GM20431 (cell line): ENCODE data around the gene EXOC4.

Experiments used
- in situ Hi-C: fragments of 300-500 bp; cut with MseI, MboI; formaldehyde crosslinking; loops from one replicate; pipeline ENCODE4 v1.15.0; 2020; ENCODE audit warnings: low sequenced_read_pairs; ENCODE audit not compliant: unreplicated experiment

EXOC4 gene

DNA sequence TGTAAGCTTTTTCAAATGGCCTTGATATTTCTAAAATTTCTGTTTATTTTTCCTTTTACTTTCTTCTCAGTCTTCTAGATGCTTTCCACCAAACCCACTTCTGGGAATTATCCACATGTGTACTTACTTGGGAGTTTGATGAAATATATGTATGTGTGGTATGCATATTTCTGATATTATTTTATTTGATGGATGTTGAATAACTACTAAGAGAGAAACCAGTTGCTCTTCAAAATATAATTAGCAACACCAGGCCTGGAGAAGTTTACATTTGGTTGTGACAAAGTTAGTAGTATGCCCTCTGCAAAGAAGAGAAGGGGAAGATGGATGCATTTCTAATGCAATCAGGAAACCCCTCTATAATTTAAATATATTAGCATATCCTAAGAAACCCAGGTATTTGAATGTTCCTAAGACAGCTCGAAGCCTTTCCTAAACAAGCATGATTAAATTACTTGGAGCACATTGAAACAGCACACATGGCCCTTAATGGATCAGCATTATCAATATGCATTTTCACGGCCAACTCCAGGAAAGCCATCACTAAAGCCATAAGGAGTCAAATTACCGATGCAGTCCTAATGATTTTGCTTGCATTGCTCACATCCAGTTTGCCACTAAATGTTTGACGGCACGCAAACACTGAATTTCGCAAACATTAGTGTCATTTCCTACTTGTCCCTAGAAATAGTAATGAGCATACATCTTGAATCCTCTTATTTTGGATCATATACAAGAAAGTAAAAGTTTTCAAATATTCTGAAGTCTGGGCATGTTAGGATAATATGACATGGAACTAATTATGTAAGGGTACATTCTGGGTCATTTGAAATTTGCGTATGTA is 393.8 kb downstream of the EXOC4 start:
- in situ Hi-C loops = no loop called here

DNA sequence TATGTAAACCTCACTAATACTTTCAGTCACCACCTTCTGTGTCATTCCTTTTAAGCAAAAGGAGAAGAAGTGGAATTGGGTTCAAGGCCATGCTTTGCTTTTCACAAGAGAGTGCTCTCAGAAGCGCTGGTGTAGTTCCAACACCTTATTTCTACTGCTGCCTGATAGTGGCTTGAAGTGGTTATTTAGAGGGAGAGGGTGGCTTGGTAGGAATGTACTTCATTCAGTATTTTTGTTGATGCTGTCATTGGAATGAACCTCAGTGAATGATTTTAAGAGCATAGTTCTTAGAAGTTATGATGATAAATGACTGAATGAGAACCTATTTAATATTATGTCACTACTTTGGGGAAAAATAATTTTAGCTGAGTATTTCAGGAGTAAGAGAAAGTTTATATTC is 396.7 kb downstream of the EXOC4 start:
- in situ Hi-C loops = no loop called here

DNA sequence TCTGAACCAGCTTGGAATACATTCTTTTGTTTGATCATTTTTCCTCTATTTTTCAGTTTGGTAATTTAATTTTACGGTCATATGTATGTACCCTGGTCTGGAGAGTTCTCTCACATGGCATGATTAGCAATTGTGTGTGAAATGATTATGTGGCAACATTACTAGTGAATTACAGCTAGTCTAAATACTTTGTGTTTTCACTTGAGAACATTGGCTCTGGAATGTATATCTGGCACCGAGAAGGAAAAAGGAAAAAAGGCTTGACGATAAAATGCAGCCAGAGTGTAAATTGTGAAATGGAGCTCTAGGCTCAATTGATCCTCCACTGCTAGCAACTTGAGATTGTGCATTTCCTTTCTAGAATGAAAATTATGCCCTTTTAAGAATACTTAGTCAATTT is 397.2 kb downstream of the EXOC4 start:
- in situ Hi-C loops = no loop called here

DNA sequence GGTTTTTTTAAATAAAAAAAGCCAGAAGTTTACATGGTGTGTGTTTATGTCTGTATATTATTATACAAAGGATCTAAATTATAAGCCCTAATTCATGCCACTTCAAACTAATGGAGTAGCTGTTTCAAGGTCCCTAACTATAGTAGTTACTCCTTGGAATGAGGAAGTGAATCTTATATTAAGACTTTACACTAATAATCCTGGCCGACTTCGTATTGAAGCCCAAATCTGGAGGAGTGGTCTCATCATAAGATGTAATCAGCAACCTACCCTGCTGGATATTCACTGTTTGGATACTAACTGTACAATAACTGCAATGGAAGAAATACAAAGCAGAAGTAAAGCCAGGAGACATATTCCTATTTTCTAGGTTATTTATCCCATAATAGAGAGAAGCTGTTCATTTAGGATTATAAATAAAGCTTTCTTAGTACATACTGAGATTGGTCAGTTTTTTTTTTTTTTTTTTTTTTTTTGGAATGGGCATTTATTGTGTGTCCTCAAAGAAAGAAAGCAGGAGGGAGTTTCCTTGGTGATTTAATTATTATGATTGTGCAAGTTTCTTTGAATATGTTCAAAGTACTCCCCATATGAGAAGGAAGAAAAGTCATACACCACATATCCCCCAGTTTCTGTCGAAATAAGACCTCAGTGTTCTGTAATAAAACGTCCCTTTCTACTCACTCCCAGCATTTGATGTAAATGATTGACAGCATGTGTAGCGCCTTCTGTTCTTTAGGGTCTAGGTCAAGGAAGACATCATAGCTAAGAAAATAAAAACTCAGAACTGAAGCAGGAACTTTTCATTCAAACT is 397.8 kb downstream of the EXOC4 start:
- in situ Hi-C loops = no loop called here

DNA sequence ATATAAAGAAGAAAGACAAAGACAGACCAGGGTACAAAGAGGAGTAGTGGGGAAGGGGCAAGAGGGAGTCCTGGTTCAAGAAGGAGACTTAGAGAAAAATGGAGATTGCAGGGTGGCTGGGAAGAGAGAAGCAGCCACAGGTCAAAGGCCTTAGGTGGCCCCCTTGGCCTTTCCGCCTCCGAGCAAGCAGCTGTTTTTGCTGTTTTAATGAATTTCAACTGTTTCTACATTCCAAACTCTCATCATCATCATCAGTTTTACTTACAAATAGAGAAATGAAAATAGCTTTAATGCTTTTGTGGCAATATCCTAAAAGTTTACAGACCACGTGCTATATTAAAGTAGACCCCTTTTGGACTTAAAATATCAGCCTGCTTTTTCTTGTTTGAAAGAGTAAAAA is 399.7 kb downstream of the EXOC4 start:
- in situ Hi-C loops = no loop called here

DNA sequence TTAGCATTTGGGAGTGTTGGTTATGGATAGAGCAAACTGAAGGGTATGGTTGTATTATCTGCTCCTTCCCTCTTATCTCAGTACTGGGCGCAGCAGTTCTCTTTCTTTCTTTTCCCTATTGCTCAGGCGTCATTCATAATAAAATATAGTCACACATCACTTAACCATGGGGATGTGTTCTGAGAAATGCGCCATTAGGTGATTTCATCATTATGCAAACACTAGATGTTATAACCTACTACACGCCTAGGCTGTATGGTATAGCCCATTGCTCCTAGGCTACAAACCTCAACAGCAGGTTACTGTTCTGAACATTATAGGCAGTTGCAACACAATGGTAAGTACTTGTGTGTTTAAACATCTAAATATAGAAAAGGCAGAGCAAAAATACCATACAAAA is 401.7 kb downstream of the EXOC4 start:
- in situ Hi-C loops = no loop called here

DNA sequence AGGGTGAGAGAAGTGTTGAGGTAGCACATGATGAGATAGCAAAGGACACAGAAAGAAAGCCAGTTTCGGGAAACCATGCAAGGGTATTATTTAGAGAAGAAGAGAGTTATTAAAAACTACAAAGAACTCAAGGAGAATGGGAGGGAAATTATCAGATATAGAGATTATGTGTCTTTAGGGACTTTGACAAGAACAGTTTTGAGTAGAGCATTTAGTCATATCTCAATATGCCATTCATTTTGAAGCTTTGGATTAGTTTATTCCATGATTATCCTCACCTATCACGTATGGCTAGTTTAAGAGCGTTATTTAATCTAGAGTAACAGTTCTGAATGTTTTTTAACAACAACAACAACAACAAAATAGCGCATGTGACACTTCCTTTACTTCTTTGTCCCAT is 409.4 kb downstream of the EXOC4 start:
- in situ Hi-C loops = no loop called here

DNA sequence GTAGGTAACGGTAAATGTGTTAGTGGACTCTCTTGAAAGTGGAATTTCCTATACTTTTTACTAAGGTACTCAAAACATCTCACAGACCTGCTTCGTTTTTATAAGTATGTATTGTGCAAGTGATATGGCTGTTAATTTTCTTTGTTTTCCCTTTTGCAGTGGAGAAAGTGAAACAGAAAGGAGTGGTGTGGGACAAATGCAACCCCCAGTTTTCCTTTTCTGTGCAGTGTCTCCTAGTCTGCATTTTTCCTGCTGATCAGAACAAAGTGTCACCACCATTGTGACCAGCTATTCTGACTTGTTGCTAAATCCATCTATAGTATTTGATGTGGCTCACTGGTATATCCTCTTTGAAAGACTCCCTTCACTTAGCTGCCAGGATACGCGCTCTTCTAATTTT is 410.0 kb downstream of the EXOC4 start:
- in situ Hi-C loops = no loop called here

DNA sequence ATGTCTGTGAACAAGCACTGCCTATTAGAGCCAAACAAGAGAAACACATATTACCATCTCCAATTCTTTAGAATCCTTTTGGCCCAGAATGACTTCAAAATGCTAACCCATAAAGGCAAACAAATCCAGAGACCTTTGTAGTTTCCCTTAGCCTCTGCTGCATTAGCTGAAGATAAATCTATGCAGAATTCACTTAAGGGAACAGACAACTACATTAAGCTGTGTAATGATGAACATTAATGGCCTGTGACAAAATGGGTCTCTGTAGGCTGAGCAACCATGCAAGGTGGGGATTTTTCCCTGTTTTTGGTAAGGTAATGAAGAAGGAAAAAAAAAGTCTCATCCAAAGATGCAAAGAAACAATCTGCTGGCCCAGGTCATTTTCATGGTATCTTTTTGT is 411.6 kb downstream of the EXOC4 start:
- in situ Hi-C loops = no loop called here

DNA sequence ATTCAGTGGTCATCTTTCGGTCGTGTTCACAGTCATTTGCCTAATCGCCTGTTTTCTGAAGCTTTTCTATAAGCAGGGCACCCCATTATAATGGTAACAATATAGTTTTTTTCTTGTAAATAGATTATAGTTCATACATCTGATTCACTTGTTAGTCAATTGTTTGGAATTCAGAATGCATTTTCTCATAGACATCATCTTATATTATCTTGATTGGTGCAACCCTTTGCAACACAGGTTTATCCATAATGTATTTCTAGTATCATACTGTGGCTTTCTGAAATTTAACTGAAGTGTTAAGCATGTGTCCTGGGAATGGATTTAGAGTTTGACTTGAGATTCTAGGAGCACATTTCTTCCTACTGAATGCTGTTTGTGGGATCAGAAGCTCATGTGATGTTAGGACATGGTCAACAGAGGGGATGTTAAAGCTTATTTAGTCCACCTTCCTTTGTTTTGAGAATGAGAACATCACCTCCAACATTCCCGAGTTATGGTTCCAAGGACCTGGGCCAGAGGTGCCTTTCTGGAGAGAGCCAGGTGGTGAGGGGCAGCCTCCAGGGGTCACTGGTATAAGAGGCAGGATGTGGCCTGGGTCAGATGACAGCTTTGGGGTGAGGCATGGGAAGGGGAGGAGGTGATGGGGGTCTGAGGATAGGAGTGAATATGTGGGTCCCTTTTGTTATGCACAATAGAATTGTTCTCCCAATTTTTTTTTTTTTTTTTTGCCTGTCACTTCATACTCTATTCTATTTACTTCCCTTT is 415.6 kb downstream of the EXOC4 start:
- in situ Hi-C loops = no loop called here

DNA sequence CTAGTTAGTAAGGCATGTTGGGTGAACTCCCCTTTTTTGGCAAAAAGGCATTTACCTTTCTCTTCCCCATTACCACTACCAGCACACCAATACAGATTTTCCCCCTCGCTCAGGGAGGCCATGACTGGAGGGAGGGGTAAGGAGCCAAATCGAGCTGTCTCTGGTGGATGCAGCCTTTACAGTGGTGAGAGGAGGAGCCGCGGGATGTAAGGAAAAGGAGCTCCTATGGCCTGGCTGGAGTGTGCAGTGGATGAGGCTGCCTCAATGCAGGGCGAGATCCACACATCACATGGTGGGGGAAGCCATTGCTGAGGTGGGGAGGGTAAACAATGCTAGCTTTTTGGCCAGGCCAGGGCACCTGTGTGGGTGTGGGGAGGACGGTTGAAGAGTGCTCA is 416.2 kb downstream of the EXOC4 start:
- in situ Hi-C loops = no loop called here

DNA sequence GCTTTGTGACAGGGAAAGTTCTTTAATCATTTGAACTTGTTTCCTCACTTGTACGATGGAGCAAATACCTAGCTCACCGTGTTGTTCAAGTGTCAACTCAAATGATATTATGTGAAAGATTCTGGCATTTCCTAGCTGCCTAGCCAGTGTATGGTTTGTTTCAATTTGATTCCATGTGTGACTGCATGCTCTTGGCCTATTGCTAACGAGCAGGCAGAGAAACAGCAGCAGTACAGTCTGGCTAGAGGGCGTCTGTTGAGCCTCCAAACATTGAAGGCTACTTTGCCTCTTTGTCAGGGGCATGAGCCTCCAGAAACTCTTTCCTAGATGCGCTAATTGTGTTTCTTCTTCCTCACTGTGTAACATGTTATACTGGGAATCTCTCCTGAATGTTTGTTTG is 417.4 kb downstream of the EXOC4 start:
- in situ Hi-C loops = no loop called here

DNA sequence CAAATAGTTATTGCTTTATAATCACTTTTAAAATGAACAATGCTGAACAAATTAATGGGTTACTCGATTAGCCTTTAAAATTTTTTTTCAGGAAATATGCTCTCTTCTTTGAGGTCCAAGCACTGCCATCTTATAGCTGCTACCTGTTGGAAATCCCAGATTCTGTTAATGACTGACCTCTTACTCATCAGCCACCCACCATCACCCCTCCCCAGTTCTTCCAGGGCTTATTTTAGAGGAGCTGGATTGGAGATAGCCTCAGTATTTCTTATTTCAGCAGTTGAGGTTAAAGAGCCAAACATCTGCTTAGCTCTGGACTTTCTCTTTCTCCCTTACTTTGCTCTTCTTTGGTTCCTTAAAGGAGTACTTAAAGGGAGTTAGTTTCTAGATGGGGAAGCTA is 420.0 kb downstream of the EXOC4 start:
- in situ Hi-C loops = no loop called here

DNA sequence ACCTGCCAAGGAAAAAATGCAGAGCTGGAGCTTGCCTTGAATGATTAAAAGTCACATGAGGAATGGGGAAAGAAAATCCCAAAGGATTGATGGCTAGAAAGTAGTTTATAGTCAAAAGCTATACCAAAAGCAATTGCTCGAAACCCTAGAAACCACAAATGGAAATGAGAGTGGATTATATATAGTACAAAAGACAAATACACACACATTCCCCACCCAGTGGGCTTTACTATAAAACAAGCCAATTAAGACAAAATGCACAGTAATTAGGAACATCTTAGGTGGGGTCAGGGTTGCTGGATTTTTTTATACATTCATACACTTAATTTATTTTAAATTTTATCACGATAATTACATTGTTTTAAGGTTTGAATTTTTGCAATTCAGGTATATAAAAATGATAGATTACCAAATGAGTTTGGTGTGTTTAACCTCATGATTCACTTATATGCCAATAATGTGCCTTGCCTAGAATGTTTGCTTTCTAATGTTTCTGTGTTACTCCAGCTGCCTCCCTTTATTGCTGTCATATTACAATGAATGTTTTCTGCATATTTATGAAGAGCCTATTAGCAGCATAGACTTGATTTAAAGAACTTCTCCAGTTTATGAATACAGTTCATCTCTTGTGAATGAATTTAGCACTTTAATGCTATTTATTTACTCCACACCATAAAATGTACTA is 421.3 kb downstream of the EXOC4 start:
- in situ Hi-C loops = no loop called here

DNA sequence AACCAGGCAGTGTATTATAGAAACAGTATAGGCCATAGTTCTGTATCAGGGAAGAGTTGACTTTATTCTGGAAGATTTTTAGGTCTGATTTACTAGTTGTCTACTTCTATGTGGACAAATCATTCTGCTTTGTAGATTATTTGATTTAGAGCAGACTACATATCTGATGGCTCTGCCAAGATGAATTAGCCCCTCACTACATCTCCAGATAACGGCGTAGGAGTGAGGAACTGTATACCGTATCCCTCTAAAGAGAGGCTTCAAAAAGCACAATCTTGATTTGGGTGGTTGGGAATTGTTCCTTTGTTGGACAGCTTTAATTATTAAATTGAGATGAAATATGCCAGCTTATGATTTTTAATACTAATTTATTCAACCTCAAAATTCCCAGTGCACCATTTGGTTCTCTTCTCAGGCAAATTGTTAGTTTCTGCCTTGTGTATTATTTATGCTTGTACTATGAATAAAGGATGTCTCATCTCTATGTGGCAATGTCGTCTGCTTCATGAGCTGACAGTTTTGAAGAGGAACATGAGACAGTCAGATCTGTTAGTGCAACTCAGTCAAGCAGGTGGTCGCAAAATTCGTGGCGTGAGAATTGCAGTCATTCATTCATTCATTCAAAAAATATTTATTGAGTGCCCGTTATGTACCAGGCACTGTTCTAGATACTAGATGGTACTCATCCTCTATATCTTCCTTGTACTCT is 422.8 kb downstream of the EXOC4 start:
- in situ Hi-C loops = no loop called here

DNA sequence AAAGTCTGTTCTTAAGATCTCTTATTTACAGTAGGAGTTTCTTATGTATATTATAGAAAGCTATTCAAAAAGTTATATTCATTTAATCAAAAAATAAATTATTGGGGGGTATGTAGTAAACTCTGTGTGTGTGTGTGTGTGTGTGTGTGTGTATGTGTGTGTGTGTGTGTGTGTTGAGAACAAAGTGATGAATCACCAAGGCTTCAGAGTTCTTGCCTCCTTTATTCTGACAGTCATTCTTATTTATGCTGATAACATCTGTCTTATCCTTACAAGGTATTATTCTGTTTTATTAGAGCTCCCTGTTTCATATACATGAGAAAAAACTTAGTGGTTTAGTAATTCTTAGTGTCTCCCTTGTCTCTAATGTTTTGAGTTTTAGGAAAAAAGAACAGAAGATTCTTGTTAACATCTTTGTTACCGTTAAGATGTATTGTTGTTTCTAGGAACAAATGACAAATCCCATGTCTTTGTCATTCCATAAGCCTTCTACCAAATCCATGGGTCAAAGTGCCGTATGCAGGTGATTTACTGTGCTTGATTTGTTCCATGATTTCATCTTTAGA is 424.0 kb downstream of the EXOC4 start:
- in situ Hi-C loops = no loop called here

DNA sequence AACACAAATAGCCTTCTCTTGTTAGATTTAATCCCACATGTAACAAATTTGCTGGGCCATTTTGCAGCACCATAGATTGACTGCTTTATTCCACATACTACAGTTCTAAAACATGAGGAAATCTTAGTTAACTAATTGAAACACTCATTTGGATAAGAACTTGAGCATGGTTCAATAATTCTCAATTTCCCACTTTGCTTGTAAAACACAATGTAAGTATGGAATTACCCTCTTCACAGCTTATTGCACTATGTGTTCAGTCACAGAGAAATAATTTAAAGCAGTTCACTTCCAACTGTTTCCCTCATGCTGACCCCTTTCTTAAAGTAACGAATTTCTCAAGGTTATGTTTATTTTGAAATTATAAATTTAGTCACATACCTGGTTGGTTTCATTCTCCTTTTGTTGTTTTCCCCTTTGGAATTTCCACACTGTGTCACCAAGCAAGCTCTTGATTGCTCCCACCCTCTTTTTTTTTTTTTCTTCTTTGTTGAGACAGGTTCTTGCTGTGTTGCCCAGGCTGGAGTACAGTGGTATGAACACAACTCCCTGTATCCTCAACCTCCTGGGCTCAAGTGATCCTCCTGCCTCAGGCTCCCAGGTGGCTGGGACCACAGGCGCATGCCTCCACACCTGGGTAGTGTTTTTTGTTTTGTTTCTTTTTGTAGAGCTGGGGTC is 425.4 kb downstream of the EXOC4 start:
- in situ Hi-C loops = no loop called here

DNA sequence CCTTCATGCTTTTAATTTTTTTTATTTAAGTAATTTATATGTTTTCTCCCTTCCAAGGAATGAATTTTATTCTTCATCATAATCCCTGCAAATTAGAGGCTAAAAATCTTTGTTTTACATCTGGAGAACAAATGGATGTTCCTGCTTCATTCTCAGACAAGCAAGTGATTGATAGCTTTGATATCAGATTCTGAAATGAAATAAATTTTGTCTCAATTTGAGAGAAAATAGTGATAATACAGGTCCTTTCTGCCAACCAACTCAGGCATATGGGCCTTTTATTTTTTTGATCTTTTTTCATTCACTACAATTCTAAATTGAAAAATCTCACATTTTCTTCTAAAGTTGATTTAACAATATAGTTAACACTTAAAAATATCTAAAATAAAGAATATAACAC is 427.1 kb downstream of the EXOC4 start:
- in situ Hi-C loops = no loop called here

DNA sequence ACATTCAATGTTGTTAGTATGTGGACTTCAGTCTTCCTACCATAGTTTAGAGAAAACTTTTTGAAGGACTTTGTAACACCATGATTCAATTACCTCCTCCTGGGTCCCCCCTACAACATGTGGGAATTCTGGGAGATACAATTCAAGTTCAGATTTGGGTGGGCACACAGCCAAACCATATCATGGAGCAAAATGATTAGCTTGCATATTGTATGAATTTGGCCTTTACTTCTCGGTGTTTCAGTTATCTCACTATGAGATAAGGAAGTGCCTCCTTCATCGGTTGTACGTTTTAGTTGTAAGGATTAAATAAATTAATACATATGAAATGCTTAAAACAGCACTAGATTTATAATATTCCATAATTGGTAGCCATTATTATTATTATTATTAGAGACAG is 428.7 kb downstream of the EXOC4 start:
- in situ Hi-C loops = no loop called here
